GM12873 (cell line): Measurements from ENCODE around the gene ACAD8.

ENCODE experiments used
- CTCF ChIP-seq: IDR thresholded peaks from 2 replicates; pipeline ENCODE4 v1.5.1; 2012; ENCODE audit warnings: low read depth, mild to moderate bottlenecking, moderate library complexity, low read length, control low read depth; ENCODE audit not compliant: insufficient read depth; ENCODE audit errors: missing control alignments

The ACAD8 gene

GRCh38 chr11:134223836-134224709, 29.3 kb upstream of the ACAD8 start, which contains the start of the genes NCAPD3 and VPS26B:
Gene NCAPD3 (minus strand): TSS chr11:134223967. CDS start chr11:134223926, 41 bp downstream.
Gene VPS26B (plus strand): TSS chr11:134224671. CDS start chr11:134225123, 452 bp downstream.
- no peak for TF ChIP-seq CTCF

- TF ChIP-seq CTCF: no peak
These were observed 28.4 kb upstream of the ACAD8 start for GRCh38 chr11:134224710-134225664.

GRCh38 chr11:134226806-134227325, 26.5 kb upstream of the ACAD8 start:
- TF ChIP-seq CTCF: no peak

- no peak for TF ChIP-seq CTCF
These were observed 24.7 kb upstream of the ACAD8 start for GRCh38 chr11:134228625-134229024.

- no peak for TF ChIP-seq CTCF
These were observed 24.1 kb upstream of the ACAD8 start for GRCh38 chr11:134229126-134229790.

GRCh38 chr11:134230339-134230738, 23.0 kb upstream of the ACAD8 start:
- TF ChIP-seq CTCF: no peak
